ENCODE data around the gene ARL14.
A peak's percentile ranks its signal among the peaks of the same experiment; 100 is the strongest.

The ARL14 gene

DNA sequence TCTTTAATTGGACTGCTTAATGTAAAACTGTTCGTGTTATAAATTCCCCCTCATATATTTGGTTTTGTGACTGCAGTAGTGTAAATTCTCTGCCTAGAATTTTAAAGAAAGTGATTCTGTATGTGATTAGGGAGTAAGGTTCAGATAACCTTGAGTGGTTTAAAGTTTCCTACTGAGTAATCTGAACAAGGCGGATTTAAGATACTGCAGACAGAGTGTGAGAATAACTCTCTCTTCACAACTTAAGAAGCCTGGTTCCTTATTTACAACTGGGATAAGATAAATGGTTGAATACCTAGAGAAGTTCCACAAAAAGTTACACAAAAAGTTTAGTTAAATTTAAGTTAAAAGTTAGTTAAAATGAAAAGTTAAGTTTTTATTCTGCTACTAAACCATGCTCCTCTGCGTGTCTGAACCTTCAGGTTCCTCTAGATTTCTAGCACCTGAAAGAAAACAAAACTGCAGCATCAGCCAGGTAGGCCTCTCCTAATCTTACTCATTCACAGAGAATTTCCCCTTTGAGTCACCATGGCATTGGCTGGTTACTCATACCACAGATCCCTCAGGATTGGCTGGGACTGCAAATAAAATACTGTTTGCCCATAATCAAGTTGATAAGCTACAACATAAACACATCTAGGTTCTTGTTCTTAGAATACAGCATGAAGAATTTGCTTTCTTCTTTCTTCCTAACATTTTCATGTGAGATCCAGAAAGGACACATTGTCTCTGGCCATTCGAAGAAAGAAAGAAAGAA lies at the start of gene ARL14:
Gene ARL14 (plus strand): TSS at position 614 of the 757 bp plus-strand sequence. CDS start 187 bp downstream, outside the sequence.
- DNase-seq: peak; percentile 69
- in situ Hi-C loops (cut with HindIII; ENCODE audit: low pct_ligation_motif_present, low pct_unique_long_range_greater_than_20kb, low sequenced_read_pairs): no loop called here

DNA sequence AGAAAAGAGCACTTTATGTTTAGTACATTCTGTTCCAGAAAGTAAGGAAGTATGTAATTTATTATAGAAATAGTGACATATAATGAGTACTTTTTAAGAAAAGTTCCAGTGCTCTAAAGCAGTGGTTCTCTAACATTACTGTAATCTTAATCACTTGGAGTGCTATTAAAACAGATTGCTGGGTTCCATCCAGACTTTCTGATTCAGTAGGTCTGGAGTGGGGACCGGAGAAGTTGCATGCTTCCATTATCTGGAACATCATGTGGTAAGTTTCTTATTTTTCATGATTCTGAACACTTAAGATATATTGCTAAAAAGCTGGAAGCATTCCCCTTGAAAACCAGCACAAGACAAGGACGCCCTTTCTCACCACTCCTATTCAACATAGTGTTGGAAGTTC lies 47.5 kb upstream of the ARL14 start:
- in situ Hi-C loops (cut with HindIII; ENCODE audit: low pct_ligation_motif_present, low pct_unique_long_range_greater_than_20kb, low sequenced_read_pairs): no loop called here
- DNase-seq: no peak

GRCh38 chr3:160633361-160634083 lies 43.4 kb upstream of the ARL14 start:
- in situ Hi-C loops (cut with HindIII; ENCODE audit: low pct_ligation_motif_present, low pct_unique_long_range_greater_than_20kb, low sequenced_read_pairs): no loop called here
- no peak for DNase-seq

DNA sequence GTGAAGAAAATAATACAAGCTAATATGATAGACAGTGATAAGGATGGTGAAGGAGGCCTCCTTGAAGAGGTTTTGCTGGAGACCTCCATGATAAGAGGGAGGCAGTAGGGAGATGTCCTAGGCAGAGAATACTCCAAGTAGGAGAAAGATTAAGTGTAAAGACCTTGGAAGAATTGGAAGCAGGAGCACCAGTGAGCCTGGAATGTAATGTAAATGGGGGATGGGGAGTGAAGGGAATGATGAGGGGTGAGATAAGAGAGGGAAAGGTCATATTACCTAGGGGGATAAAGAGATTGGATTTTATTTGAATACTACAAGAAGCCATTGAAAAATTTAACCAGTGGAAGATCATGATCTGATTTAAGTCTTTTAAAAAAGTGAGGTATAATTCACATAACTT lies 41.7 kb upstream of the ARL14 start:
- no peak for DNase-seq
- in situ Hi-C loops (cut with HindIII; ENCODE audit: low pct_ligation_motif_present, low pct_unique_long_range_greater_than_20kb, low sequenced_read_pairs): no loop called here

- in situ Hi-C loops (cut with HindIII; ENCODE audit: low pct_ligation_motif_present, low pct_unique_long_range_greater_than_20kb, low sequenced_read_pairs): no loop called here
- no peak for DNase-seq
Observed at GRCh38 chr3:160637086-160637485, 39.9 kb upstream of the ARL14 start.

- in situ Hi-C loops (cut with HindIII; ENCODE audit: low pct_ligation_motif_present, low pct_unique_long_range_greater_than_20kb, low sequenced_read_pairs): no loop called here
- DNase-seq: no peak
Observed at GRCh38 chr3:160638184-160638583, 38.8 kb upstream of the ARL14 start.

GRCh38 chr3:160641665-160642309 lies 35.2 kb upstream of the ARL14 start:
- in situ Hi-C loops (cut with HindIII; ENCODE audit: low pct_ligation_motif_present, low pct_unique_long_range_greater_than_20kb, low sequenced_read_pairs): no loop called here
- no peak for DNase-seq

DNA sequence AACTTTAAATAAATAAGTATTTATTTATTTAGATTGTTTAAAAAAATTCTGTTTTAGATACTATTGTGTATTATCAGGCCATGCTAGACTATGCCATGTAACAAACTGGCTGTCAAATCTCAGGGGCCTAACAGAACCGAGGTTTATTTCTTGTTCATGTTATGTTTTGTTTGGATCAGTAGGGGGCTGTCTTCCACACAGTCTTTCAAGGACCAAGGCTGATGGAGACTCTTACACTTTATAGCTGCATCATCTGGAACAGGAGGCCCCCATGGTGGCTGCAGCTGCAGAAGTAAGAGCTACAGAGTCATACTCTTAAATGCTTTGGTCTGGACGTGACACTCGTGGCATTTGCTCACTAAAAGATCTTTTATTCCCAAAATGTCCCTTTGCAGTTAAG lies 33.0 kb upstream of the ARL14 start:
- no peak for DNase-seq
- in situ Hi-C loops (cut with HindIII; ENCODE audit: low pct_ligation_motif_present, low pct_unique_long_range_greater_than_20kb, low sequenced_read_pairs): no loop called here

DNA sequence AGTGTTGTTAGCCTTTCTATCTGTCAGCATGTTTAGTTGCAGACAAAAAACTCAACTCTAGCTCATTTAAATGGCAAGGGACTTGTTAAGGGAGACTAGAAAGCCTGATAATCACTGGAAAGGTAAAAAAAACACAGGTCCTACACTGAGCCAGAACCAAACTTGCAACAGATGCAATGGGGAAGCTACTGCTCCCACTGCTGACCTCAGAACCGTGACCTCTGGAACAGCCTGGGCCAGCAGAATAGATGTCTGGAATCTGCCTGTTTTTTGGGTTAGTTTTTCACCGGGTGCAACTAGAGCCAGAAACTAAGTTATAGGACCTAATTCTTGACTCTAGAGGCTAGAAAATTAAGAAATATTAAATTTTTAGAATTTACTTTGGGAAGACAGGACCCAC lies 32.5 kb upstream of the ARL14 start:
- no peak for DNase-seq
- in situ Hi-C loops (cut with HindIII; ENCODE audit: low pct_ligation_motif_present, low pct_unique_long_range_greater_than_20kb, low sequenced_read_pairs): no loop called here

DNA sequence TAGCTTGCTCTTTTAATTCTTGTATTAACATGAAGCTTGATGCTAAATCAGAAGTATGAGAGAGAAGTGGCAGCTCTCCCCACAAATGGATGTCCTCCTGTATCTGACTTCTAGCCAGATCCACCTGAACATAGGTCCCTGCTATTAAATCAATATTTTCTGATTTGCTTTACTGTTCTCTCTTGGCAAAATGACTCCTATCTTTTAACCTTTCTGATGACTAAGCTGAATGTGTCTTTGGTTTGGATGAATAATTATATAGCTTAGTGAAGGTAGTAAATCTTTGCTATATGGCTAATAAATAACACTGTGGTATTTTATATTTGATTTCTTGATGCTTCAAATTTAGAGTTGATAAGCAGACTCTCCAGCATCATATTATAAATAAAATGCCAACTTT lies 28.3 kb upstream of the ARL14 start:
- peak; percentile 1 for DNase-seq
- in situ Hi-C loops (cut with HindIII; ENCODE audit: low pct_ligation_motif_present, low pct_unique_long_range_greater_than_20kb, low sequenced_read_pairs): no loop called here

GRCh38 chr3:160649596-160649995 lies 27.4 kb upstream of the ARL14 start:
- in situ Hi-C loops (cut with HindIII; ENCODE audit: low pct_ligation_motif_present, low pct_unique_long_range_greater_than_20kb, low sequenced_read_pairs): no loop called here
- DNase-seq: no peak

DNA sequence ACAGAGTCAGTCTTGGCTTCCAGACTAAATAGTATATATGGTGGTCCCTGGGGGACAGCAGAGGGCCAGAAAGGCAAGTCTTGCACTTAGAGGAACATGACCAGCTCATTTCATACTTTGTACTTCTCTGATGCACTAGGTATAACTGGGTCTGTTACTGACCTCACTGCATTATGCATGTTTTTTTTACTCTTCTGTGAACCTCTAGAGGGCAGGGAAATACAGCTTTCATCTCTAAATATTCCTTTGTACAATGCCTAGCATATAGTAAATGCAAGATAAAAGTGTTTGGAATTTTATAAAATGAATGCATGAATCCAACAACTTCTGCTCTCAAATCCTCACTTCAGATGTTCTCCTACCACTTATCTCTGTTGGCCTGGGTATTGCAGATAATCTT lies 23.4 kb upstream of the ARL14 start:
- no peak for DNase-seq
- in situ Hi-C loops (cut with HindIII; ENCODE audit: low pct_ligation_motif_present, low pct_unique_long_range_greater_than_20kb, low sequenced_read_pairs): no loop called here

GRCh38 chr3:160660902-160661301 lies 16.1 kb upstream of the ARL14 start:
- DNase-seq: no peak
- in situ Hi-C loops (cut with HindIII; ENCODE audit: low pct_ligation_motif_present, low pct_unique_long_range_greater_than_20kb, low sequenced_read_pairs): no loop called here

GRCh38 chr3:160661660-160662059 lies 15.3 kb upstream of the ARL14 start:
- in situ Hi-C loops (cut with HindIII; ENCODE audit: low pct_ligation_motif_present, low pct_unique_long_range_greater_than_20kb, low sequenced_read_pairs): no loop called here
- no peak for DNase-seq

DNA sequence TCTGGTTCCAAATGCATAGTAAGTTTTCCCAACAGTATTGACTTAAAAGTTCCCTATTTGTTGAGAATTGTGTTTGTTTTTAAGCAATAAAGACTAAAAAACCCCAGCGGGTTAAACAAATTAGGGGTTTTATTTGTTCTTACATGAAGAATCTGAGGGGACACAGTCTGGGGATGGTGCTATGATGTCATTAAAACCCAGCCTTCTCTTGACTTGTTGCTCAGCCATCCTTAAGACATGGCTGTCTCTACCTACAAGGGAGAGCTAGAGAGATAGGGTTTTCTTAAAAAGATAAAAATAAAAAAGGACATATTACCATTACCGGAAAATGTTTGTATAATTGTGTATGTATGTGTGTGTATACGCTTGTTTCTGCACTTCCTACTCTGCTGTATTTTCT lies 11.7 kb upstream of the ARL14 start:
- DNase-seq: no peak
- in situ Hi-C loops (cut with HindIII; ENCODE audit: low pct_ligation_motif_present, low pct_unique_long_range_greater_than_20kb, low sequenced_read_pairs): no loop called here

DNA sequence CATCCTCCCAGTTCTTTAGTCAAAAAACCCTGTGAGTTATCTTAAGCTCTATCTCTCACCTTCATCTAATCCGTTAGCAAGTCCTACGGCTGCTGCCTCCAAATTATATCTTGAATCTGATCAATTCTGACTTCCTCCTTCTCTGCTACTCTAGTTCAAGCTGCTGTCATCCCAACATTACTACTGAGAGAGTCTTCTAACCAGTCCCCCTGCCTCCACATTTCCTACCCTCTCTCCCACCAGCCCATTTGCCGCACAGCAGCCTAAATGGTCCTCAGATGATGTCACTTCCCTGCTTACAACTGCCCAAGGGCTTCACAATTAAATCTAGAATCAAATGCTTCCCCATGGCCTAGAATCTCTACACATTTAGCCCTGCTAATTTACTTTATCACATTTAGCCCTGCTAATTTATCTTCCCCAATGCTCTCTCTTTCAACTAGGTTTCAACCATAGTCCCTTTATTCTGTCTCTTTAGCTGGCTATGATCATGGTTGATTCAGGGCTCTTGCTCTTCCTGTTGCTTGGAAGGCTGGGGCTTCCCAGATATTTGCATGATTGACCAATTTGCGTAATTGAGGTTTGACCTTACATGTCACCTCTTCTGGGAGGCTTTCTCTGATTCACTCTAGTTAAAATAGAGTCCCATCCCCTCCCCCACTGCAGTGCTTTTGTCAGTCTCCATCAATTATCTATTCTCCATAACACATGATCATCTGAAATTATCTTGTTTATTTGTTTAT lies 11.0 kb upstream of the ARL14 start:
- DNase-seq: no peak
- in situ Hi-C loops (cut with HindIII; ENCODE audit: low pct_ligation_motif_present, low pct_unique_long_range_greater_than_20kb, low sequenced_read_pairs): no loop called here

DNA sequence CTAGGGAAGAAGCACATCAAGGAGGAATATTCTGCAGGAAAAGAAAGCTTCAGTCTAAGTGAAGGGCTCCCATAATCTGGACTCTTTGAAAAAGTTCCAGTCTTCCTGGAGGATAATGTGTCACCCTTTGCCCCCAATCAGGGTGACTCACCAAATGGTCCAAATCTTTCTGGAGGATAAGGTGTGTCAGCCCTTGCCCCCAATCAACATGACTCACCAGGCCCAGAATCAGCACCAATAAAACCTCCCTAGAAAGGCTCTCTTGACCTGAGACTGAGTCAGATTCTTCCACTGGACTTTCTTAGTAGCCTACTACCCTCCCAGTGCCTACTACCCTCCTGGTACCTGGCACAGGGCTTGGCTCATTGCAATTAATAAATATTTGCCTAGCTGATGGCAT lies 9.5 kb upstream of the ARL14 start:
- peak; percentile 19 for DNase-seq
- in situ Hi-C loops (cut with HindIII; ENCODE audit: low pct_ligation_motif_present, low pct_unique_long_range_greater_than_20kb, low sequenced_read_pairs): no loop called here

DNA sequence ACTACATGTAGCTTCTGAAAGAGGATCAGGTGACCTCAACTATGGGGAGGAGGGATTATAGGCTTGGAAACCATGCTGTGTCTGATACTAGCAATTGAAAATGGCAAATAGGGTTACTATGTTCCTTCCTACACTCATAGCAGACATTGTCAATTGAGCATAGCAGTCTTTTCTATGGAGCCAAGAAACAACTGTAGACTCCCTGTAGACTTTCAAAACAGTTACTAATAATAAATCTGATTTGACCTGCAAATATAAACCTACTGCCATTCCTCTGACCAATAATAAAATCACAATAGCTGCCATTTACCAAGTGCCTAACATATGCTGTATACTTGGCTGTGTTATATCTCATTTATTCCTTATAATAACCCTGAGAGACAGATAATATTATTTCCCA lies 8.5 kb upstream of the ARL14 start:
- in situ Hi-C loops (cut with HindIII; ENCODE audit: low pct_ligation_motif_present, low pct_unique_long_range_greater_than_20kb, low sequenced_read_pairs): no loop called here
- no peak for DNase-seq

DNA sequence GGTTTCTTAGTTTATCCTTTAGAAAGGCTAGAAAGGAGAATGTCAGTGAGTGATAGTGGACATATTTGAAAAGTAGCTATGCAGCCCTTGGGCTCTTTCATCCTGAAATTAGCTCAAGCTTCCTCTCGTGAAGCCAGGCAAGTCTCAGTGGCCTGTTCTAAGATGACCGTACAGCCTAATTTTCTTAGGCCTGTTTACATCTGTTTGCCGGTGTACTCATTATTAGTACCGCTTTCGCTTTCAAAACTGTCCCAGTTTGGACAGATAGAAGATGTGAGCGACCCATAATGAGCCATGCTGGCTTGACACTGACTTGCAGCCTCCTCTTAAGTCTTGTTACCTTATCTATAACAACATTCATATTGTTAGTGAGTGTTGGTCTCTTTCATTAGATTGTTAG lies 5.7 kb upstream of the ARL14 start:
- in situ Hi-C loops (cut with HindIII; ENCODE audit: low pct_ligation_motif_present, low pct_unique_long_range_greater_than_20kb, low sequenced_read_pairs): no loop called here
- DNase-seq: no peak

Measured in ACHN (cell line).